SK-N-MC (cell line): ENCODE results near the gene GSTA5.
"Not testable (repeated sequence)": the region's sequence is repeated elsewhere in the genome, so short reads cannot be mapped to it uniquely, and the experiment has no call there.

ENCODE experiments used
- EZH2 ChIP-seq: fragments of 200-600 bp; sonication (generic); IDR thresholded peaks from one replicate; pipeline ENCODE4 v1.6.1; 2017; ENCODE audit warnings: antibody characterized with exemption
- FOXP2 ChIP-seq: optimal IDR thresholded peaks from 2 replicates; pipeline ENCODE3; 2011; ENCODE audit warnings: mild to moderate bottlenecking, moderate library complexity; ENCODE audit not compliant: insufficient read depth; ENCODE audit errors: extremely low read length, control extremely low read depth
- POLR2AphosphoS5 ChIP-seq: IDR thresholded peaks from 2 replicates; pipeline ENCODE4 v1.6.1; 2012; ENCODE audit warnings: mild to moderate bottlenecking, low read depth, low read length, borderline replicate concordance

- TF ChIP-seq EZH2, POLR2AphosphoS5, FOXP2: not testable (repeated sequence)
Observed at GRCh38 chr6:52825270-52825793, 15.3 kb downstream of the GSTA5 start.
